Gastrocnemius medialis (tissue), 4 donors: ENCODE data around the gene NOVA1.

Experiments
- CTCF ChIP-seq, 5 experiments: fragments of 450-650 bp in 3 of 5; fragments of 200-600 bp in 2 of 5; sonication (generic) in 2 of 5; IDR thresholded peaks in 4 of 5; conservative IDR thresholded peaks in 1 of 5; 1 replicate in 4 of 5; 2 replicates in 1 of 5; pipeline ENCODE4 v1.5.1; 2016 to 2019; ENCODE audit warnings: antibody characterized with exemption in 5 of 5, mild to moderate bottlenecking in 3 of 5, moderate library complexity in 3 of 5
- POLR2A ChIP-seq, 2 donors: fragments of 450-650 bp; IDR thresholded peaks; one replicate each; pipeline ENCODE4 v1.6.1; 2017; ENCODE audit warnings: antibody characterized with exemption in 2 of 2, mild to moderate bottlenecking in 2 of 2, moderate library complexity in 2 of 2

DNA sequence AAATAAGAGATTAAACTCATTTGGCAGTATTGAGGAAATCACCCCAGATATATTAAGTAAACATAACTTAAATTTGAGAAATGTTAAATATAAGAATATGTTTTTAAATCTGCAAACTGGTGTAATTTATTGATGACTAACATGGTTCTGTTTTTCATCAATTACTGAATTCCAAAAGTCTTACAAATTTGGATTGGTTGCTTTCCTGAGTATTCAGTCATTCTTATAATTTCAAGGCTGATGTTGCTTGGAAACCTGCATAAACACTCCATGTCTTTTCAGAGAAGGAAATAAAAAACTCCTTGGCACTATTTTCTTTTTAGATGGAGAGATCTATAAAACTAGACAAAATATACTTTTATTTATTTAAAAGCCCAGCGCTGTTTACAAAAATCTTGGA, 71.7 kb downstream of the NOVA1 start:
- TF ChIP-seq POLR2A (IDR thresholded peaks at IDR 0.05) (no peak), CTCF (IDR thresholded peaks at IDR 0.05 in 4 of 5, conservative IDR thresholded peaks at IDR 0.05 in 1 of 5) (no peak)
